ENCODE data around the gene SORCS3.

GRCh38 chr10:104907521-104907920 is 266.4 kb downstream of the SORCS3 start:
- TF ChIP-seq EZH2phosphoT487 (IDR thresholded peaks at IDR 0.05; ENCODE audit: borderline replicate concordance) (no peak), CTCF (conservative IDR thresholded peaks at IDR 0.05; ENCODE audit: low read length) (no peak)

All from Loucy (cell line).